AG09319 (cell line): Measurements from ENCODE around the gene MAD1L1.

Experiments used
- DNase-seq: peaks from one replicate; pipeline ENCODE4 v3.0.0-alpha.2; 2010; ENCODE audit warnings: low read depth; ENCODE audit errors: extremely low read depth
- TF ChIP-seq, protein P1 (sequence below): IDR thresholded peaks from 2 replicates; pipeline ENCODE4 v1.5.1; 2011; ENCODE audit warnings: low read depth, mild to moderate bottlenecking, inconsistent platforms, low read length, moderate library complexity

Gene MAD1L1

DNA sequence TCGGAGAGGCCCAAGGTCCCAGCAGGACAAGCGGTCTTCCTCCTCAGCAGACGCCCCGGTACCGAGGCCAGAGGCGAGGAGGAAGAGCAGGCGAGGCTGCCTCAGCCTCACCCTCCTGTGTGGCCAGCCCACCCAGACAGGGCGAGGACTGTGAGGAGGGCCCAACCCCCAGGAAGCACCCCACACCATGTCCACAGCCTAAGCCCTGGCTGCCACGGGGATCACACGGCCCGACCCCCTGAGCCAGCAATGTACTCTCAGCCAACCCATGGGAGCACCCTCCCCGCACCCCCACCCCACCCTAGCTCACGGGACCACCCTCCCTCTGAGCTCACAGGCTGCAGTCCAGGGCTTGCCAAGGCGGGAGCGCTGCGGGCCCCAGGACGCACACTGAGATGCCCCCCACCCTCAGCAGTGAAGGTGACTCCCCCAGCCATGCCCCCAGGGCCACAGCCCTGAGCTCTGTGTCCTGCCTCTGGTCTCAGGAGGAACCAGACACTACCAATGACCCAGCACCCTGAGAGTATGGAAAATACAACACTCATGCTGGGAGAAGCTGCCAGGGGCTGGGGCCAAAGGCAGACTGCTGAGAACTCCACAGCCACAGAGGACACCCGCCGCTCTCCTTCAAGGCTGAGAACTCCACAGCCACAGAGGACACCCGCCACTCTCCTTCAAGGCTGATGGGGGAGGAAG, 93.6 kb downstream of the MAD1L1 start:
- no peak for DNase-seq
- TF ChIP-seq, protein P1, sequence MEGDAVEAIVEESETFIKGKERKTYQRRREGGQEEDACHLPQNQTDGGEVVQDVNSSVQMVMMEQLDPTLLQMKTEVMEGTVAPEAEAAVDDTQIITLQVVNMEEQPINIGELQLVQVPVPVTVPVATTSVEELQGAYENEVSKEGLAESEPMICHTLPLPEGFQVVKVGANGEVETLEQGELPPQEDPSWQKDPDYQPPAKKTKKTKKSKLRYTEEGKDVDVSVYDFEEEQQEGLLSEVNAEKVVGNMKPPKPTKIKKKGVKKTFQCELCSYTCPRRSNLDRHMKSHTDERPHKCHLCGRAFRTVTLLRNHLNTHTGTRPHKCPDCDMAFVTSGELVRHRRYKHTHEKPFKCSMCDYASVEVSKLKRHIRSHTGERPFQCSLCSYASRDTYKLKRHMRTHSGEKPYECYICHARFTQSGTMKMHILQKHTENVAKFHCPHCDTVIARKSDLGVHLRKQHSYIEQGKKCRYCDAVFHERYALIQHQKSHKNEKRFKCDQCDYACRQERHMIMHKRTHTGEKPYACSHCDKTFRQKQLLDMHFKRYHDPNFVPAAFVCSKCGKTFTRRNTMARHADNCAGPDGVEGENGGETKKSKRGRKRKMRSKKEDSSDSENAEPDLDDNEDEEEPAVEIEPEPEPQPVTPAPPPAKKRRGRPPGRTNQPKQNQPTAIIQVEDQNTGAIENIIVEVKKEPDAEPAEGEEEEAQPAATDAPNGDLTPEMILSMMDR: no peak

DNA sequence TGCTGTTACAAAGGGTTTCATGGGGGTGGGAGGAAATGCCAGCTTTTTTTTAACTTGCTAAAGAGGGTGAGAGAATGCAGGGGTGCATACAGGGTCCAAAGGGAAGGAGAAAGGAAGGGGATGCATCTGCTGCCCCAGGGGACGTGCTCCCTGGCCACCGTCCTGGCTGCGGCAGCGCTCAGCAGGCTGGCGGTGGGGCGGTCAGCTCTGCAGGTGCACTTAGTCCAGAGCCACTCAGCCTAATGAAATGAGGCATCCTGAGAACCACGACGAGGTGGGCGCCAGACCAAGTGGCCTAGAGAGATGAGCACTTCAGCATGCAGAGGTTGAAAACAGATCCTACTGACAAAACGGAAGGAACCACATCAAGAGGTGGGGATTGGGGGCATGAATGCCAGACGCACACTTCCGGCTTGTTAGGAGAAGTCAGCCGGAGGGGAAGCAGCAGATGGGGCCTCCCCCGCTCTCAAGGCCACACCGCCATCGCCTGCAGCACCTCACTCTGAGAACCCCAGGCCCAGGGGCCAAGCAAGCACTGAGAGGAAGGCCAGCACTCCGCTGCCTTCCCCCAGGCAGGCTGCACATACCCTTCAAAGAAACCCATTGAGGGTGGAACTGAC, 94.5 kb downstream of the MAD1L1 start:
- DNase-seq: no peak

DNA sequence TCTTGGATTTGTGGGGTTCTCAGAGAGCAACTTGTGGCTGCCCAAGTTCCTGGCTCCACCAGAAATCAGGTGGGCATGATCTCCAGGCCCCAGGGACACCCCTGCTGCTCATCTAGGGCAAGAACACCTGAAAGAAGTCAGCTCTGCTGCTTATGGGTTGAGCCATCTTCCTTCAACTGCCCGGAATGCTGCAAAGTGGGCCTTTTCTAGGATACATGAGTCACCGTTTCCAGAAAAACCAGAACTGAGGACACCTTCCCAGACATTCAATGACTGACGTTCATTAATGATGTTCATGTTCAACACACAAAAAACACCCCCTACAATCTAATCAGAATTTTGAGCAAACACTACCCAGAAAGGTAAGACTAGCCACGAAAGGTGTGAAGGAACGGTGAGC, 98.0 kb downstream of the MAD1L1 start:
- TF ChIP-seq, protein P1: no peak
- DNase-seq: no peak

More for the DNA sequence above, 94.5 kb downstream of the MAD1L1 start:
- TF ChIP-seq, protein P1: no peak

DNA sequence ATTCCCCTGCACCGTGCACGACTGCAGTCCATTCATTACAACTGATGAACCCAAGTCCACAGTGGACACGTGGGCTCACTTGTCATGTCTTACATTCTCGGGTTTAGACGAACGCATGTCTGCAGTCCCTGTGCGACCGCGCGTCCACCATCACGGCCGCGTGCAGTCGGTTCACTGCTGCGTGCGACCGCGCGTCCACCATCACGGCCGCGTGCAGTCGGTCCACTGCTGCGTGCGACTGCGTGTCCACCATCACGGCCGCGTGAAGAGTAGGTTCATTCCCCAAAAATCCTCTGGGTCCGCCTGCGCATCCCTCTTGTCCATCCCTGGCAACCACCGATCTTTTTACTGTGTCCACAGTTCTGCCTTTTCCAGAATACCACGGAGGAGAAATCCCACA, 100.5 kb downstream of the MAD1L1 start:
- no peak for DNase-seq
- TF ChIP-seq, protein P1: no peak

DNA sequence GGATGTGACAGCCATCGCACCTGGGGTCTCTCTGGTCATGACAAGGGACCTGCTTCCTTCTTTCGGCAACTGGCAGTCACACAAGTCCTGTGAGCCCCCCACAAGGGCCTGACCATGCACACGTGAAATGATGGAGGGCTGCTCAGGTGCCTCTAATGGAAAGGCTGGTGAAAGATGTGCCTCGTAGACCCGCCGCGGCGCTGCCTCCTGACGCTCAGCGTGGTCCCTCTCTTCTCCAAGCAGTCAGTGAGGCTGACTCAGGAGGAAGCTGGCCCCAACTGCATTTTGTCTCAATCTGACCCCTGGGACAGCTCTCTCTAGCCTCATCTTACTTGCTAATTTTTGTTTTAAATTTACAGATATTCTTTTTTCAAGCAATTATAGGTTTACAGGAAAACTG, 100.9 kb downstream of the MAD1L1 start:
- TF ChIP-seq, protein P1: no peak

DNA sequence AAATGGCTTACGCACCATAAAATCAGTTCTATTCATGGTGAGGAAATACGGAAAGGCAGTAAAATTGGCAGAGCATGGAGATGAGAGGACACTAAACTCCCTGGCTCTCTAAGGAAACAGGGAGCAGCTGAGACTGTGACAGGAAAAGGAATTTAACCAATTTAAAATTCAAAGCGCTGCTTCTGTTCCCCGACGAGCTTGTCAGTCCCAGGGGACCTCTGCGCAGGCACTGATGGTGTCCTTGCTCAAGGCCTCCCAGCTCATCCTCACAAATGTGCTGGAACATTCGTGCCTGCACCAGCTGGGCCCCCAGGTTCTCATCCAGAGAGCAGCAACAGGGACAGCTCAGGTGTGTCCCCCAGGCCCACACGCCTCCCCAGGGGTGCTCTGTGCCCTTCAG, 101.4 kb downstream of the MAD1L1 start:
- no peak for DNase-seq
- TF ChIP-seq, protein P1: no peak

More for the DNA sequence above, 100.9 kb downstream of the MAD1L1 start:
- no peak for DNase-seq

DNA sequence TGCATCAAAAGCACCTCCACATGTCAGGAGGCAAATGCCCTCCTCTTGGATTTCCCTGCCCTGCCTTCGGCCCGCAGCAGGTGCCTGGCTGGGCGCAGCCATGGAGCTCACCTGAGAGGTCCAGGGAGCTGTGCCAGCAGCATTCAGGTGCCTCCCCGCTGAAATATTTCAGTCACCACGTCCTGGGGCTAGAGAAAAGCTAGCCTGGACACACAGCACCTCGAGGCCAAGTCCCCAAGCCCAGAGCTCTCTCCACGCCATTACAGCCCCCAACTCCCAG, 102.7 kb downstream of the MAD1L1 start:
- TF ChIP-seq, protein P1: no peak
- no peak for DNase-seq
